Hindlimb muscle (tissue), 1 donor: Measurements from ENCODE around the gene PAQR3. TPM values are rescaled to one million over a fixed set of nuclear protein-coding genes. Genes with fewer than 3 reads are reported as not detected.
"Not testable (repeated sequence)": the region's sequence is repeated elsewhere in the genome, so short reads cannot be mapped to it uniquely, and the experiment has no call there.

ENCODE experiments used
- DNase-seq: peaks from one replicate; pipeline ENCODE4 v3.0.0-alpha.2; 2013
- polyA plus RNA-seq: library from polyadenylated mRNA; unstranded; fragments of 120-200 nt; gene quantifications from one replicate; pipeline ENCODE4 v1.2.1, GENCODE V29; 2013; ENCODE audit not compliant: insufficient read length

Gene PAQR3
- polyA plus RNA-seq, 1 donor, result 11.2 TPM

DNA sequence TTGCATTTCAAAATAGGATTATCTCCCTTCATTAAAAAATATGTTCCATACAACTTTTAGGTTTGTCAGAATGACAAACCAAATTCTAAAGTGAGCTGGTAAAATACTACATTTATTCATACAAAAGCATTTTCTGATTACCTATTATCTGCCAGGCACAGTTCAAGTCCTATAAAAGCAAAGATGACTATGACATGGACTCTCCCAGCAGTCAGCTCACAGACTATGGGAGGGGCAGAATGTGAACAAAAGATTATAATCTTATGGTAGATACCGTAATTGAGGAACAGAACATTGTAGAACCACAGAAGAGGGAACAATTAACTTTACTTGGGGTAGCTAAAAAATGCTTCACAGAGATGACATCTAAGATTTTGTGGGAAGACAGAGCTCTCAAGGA is 12.4 kb downstream of the PAQR3 start:
- DNase-seq, result no peak

DNA sequence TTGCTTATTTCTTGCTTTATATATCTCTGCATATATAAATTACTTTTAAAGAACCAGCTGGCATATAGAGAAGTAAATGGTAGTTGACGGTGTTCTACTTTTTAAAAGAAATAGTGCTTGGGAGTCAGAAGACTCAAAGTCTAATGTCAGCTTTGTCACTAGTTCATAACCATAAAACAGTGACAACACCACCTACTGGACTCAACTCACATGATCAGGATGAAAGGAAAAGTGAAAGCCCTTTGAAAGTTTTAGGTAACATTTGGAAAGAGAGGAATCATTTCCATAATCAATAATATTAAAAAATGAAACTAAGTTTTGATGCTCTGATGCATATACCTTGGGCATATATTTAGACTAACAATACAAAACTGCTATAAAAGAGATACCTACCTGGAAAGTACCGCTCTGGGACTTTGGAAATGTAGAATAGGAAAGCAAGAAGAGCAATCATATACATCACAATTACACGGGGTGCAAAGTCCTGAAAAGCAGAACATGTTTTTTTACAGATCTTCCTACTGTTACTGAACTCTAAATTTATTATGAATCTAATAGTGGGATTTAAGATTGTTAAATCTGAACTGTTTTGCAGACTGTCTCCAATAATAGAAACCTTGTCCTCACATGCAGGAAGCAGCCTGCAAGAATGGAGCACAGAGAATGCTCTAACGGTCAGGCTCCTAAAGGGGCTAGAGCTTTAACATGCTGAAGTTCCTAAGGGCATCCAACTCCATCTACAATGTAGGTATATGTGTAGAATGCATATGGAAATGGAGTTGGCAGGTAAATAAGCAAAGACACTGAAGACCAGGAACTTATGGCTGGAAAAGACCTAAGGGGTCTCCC is 15.6 kb downstream of the PAQR3 start:
- DNase-seq, result no peak

DNA sequence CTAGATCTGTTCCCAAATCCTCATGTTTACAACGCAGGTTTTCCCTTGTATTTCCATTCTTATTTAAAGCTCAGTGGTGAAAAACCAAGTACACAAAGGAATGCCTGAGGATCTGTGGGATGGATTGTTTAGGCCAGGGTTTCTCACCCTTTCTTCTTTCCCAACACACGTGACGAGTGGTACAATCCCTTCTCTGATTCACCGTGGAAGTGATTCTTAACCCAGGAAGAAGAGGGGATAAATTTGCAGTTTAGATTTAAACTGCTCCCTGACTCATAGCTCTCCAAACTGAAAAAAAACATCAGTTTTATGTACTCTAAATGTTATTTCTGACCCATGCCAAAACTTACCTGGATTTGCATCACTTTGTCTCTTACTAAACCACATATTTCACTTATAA is 17.0 kb downstream of the PAQR3 start:
- no peak for DNase-seq

DNA sequence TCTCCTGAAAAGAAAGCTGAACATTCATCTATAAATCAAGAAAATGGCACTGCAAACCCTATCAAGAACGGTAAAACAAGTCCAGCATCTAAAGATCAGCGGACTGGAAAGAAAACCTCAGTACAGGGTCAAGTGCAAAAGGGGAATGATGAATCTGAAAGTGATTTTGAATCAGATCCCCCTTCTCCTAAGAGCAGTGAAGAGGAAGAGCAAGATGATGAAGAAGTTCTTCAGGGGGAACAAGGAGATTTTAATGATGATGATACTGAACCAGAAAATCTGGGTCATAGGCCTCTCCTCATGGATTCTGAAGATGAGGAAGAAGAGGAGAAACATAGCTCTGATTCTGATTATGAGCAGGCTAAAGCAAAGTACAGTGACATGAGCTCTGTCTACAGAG is 28.6 kb downstream of the PAQR3 start:
- no peak for DNase-seq

DNA sequence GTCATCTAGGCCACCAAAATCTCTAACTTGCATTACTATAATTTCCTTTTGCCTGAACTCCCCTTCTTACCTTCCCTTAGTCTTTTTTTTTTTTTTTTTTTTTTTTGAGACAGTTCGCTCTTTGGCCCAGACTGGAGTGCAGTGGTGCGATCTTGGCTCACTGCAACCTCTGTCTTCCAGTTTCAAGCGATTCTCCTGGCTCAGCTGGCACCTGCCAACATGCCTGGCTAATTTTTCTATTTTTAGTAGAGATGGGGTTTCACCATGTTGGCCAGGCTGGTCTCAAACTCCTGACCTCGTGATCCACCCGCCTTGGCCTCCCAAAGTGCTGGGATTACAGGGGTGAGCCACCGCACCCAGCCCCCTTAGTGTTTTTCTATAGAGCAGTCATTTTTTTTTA is 30.3 kb downstream of the PAQR3 start:
- DNase-seq, result not testable (repeated sequence)

DNA sequence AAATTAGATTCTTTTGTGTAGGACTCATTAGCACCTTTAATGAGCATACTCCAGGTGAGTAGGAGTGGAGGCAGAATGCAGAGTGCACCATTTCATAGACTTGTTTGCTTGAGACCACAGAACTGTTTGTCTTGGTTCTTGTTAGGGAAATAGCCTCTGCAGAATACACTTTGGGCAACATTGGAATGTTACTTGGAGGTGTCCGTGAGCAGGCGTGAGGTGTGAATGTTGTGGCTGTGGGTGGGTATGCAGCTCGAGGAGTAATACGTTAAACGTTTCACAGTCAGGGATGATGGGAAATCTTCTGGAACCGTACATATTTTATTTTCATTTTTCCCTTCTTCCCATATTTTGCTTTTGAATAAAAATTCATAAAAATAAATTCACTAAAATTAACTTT is 31.6 kb downstream of the PAQR3 start:
- no peak for DNase-seq

DNA sequence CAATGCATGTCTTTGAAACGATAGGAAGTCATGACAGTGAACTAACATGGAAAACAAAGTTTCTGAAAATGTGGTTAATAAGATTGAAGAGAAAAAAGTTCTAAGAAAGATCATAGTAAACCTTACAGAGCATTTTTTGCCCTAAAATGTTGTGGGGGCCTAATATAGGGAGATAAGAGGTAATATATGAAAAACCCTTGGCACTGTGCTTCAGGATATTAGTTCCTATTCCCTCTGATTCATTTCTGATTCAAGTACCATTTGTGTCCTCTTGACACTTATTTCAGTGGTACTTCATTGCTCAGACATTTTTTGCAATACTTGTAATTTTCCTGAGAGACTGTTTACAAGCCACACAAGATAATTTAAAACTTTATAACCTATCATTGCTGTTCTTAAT is 35.1 kb downstream of the PAQR3 start:
- no peak for DNase-seq

DNA sequence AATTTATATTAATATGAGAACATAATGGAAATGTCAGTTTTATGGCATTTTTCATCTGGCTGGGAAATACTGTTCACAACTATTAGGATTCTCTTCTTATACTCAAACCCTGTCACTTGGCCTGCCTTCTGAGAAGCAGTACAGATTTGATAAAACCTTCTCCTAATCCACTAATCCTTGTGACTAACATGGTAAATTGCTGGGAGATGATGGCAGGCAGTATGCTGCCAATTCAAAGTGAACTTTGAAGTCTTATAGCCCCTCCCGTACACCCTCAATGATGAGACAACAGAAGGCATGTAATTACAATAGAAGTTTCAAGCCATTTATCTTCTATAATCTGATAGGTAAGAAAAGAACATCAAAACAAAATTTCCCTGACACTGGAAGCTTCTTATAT is 36.9 kb downstream of the PAQR3 start:
- DNase-seq, result no peak

DNA sequence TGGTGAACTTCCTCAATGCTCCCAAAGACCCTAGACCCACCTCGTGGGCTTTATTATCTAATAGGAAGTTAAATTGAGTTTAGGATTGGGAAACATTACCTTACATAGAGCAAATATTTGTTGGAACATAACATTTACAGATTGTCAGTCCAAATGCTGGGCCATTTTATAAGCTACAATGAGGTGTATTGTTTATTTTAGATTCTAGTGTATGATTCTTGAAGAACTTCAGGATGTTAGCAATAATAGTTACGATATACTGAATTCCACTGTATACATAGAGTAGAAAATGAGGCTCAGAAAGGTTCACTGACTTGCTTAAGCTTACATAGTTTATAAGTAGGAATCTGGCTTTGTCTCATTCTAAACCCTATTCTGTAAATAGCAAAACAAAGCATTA is 37.4 kb downstream of the PAQR3 start:
- DNase-seq, result no peak

DNA sequence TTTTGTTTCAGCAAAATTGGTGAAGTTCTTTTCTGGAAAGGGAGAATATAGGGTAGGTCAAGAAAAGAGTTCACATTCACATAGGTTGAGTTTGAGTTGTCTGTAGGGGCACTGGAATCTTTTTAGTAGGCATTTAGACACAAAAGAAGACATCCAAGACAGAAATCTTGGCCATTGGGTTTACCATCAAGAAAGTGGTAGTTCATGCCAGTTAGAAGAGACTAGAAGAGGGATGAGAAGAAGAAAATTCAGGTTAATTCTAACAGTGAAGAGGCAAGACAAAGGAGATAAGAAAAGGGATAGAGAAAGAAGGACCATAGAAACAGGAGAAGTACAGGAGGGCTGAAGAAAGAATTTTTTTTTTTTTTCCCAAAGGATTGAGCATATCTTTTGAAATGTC is 39.9 kb downstream of the PAQR3 start:
- DNase-seq, result no peak

DNA sequence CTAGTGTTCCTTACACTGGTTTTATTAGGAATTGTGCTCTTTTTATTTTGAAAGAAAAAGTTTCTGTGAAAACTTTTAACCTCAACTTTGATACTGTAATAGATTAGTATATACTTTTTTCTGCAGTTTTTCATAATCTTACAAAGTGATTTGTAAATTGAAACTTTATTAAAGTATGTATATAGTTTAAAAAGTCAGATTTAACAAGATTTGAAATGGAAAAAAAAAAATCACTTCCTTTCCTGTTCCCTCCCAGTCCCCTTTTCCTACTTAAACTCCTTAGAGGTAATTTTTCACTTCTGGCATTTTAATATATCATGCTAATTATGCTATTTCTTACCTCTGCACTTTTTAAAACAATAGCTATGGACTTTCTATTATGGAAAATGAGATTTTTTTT is 49.3 kb downstream of the PAQR3 start:
- no peak for DNase-seq

DNA sequence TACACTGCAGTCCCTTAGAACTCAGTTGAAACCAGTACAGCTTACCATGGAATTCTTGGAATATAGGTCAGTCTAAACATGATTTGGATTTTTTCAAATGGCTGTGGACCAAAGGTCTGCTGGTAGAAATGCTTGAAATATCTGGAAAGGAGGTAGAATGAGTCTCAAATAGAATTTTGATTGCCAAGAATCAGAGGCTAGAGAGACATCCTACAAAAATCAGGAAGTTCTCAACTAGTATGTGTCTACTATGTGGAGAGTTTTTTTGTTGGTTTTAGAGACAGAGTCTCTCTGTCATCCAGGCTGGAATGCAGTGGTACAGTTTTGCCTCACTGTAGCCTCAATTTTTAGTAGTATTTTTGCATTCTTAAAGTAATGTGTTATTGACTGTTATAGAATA is 53.6 kb downstream of the PAQR3 start:
- no peak for DNase-seq

DNA sequence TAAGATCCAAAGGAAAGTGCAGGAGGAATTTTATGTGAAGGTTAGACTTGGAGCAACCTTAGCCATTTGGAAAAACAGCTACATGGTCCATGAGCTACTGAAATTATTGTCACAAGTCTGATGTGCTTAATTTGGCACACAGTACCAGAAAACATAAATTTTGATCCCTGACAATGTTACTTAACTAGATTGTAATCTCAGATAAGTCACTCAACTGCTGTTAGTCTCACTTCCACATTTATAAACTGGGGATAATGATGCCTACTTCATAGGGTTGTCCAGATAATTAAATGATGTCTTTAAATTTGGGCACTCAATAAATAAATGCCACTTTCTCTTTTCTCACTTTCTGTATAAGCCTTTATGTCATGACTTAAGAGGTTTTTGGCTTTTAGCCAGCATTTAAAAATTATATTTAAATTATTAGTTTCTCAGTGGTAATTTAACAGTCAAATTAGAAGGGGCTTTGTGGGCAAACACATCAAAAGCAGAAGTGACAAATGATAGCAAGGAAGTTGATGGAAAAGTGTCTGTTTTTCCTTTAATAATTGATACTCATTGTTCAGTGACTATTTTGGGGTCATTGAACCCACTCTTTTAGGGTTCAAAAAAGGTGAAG is 58.3 kb downstream of the PAQR3 start:
- DNase-seq, result no peak

DNA sequence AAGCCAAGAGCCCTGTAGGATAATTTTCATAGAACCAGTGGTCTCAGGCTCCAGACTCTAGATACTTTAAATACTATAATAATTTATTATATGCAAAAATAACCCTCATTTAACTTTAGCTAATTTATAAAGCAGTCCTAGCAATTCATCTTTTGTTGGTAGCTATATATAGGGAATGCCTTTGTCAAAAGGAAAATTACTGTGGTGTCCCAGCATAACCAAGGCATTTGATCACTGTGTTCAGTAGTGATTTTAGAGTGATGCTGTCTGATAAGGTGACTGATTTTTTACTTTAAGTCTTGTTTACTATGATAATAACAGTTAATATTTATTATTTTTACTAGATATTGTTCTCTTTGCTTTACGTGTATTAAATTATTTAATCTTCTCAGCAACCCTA is 61.2 kb downstream of the PAQR3 start:
- DNase-seq, result no peak

DNA sequence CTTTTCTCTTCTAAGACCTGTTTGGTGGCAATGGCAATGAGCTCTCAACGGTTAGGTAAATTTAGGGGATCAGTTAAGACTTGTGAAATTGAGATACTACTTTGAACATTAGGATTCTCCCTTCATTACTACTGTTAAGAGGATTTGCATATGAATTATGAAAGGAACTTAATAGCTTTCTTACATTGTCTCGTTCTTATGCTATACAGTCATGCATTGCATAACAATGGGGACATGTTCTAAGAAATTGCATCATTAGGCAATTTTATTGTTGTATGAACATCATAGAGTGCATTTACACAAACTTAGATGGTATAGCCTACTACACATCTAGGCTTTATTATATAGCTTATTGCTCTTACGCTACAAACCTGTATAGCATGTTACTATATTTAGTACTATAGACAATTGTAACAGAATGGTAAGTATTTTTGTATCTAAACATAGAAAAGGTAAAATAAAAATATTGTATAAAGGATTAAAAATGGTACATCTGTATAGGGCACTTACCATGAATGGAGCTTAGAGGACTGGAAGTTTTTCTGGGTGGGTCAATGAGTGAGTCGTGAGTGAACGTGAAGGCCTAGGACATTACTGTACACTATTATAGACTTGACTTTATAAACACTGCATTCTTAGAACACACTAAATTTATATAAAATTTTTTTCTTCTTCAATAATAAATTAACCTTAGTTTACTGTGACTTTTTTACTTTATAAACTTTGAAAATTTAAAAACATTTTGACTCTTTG is 62.5 kb downstream of the PAQR3 start:
- DNase-seq, result no peak

DNA sequence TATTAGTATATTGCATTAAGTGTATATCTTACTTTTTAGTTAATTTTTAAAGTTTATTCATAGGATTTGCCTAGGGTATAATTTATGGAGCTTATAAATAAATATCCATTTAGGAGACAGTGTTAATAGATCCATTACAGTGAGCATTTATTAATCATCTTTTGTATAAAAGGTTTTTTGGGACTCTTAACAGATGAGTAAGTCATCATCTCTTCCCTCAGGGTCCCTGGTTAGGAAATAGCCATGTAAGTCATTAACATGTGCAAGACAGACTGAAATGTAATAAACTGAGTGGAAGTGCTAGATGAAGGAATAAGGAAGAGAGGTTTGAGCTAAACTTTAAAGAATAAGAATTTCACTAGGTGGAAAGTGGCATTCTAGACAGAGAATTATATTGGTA is 69.2 kb downstream of the PAQR3 start:
- DNase-seq, result no peak

DNA sequence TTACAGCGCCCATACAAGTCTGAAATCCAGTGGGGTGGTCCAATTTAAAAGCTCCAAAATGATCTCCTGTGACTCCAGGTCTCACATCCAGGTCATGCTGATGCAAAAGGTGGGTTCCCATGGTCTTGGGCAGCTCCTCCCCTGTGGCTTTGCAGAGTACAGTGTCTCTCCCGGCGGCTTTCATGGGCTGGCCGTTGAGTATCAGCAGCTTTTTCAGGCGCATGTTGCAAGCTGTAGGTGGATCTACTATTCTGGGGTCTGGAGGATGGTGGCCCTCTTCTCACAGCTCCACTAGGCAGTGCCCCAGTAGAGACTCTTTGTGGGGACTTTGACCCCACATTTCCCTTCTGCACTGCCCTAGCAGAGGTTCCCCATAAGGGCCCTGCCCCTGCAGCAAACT is 70.5 kb downstream of the PAQR3 start:
- DNase-seq, result not testable (repeated sequence)

DNA sequence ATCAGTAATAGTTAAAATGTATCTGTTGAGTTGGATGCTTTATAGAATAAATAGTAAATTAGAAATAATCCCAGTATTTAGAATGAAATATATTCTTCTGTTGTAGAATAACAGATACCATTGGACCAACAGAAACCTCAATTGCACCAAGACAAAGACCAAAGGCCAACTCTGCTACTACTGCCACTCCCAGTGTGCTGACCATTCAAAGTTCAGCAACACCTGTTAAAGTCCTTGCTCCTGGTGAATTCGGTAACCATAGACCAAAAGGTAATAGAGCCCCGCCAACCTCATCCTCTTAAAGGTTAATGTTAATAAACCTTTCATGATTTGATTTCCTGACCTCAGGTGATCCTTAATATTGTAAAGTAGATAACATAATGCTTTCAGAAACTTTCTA is 73.8 kb downstream of the PAQR3 start:
- no peak for DNase-seq

DNA sequence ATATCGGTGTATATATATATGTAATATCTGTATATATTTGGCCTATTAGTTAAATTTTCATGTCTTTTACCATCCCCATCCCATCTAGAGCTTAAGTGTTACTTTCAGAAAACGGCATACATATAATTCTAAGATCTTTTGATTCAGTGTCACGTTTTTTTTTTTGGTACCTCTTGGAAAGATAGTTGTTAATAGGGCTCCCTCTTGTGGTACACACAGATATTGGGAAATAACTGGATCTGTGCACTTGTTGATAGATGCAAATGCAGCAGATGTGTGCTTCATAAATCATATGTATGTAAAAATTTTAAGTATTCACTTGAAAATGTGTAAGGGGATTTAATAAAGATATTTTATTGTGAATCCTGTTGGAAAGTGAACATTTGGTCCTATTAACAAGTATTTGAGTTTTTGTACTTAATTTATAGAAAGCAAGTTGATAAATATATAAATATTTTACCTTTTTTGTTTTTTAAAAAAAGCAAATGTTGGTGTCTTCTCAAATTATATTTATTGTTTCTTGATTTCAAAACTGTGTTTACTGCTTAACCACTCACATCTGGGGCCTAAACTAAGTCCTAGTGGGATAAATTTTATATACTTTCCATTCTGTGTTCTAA is 74.7 kb downstream of the PAQR3 start:
- DNase-seq, result peak; percentile 59

DNA sequence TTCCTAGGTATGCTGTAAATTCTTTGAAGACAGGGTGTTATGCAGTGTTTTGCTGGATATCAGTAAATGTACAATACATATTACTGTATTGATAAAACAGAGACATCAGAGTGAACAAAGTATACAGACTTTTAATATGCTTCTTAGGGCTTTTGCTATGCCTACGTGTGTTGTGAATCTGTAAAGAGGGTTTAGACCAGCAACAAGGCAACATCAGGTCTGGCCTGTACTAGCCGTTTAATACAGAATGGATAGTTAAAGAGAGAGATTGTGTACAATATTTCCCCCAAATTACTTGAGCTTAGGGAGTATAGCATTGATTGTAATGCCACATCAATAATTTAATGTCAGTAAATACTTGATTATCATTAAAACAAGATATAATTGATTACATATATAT is 75.2 kb downstream of the PAQR3 start:
- no peak for DNase-seq

DNA sequence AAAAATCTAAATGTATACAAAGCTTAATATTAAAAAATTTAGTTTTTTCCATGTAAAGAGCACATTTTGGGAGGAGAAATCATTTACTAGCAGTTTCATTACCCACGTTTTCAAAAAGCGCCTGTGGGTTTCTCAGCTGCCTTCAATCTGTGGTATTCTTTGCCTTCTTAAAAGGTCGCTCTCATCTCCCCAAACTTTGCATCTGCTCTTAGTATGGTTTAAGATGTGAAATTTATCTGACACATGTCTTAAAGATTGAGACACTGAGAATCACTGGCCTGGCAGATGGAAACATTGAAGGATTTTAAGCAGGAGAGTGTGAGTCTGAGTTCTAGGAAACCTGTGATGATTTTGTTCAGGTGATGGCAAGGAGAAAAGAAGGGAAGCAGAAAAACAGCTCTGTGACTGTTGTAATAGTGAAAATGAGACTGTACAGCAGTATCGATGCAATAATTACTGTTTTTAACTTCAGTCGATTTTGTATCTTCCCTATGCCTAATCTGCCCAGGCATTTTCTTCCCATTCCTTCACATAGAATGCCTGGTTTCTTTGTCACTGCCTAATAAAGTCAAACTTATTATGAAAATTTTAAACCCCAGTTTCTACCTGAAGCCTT is 75.9 kb downstream of the PAQR3 start:
- no peak for DNase-seq

DNA sequence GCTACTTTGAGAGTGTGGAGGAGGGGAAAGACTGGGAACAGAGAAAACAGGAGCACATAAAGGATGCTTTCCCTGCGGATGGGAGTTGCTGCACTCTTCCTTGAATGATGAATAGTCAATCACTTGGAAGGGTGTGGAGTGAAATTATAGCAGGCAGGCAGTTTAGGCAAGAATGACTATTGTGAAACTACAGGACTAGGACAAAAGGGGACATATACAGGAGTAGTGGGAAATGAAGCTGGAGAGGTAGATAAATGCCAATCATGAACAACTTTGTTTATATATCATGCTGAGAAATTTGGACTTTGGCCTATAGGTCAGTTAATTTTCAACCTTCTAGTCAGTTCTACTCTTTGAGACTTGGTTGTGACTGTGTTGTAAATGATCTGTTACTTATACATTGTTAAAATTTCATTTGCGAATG is 76.9 kb downstream of the PAQR3 start:
- DNase-seq, result no peak
